ENCODE results near the gene DDX46.
"Not testable (repeated sequence)": the region's sequence is repeated elsewhere in the genome, so short reads cannot be mapped to it uniquely, and the experiment has no call there.

DNA sequence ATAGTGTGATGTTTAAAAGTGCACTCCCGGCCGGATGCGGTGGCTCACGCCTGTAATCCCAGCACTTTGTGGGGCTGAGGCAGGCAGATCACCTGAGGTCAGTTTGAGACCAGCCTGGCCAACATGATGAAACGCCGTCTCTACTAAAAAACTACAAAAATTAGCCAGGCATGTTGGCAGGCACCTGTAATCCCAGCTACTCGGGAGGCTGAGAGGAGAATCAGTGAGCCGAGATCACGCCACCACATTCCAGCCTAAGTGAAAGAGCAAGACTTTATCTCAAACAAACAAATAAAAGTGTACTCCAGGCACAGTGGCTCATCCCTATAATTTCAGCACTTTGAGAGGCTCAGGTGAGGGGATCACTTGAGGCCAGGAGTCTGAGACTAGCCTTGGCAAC is 79.8 kb downstream of the DDX46 start:
- TF ChIP-seq EP300 (IDR thresholded peaks at IDR 0.05) = not testable (repeated sequence)
- TF ChIP-seq, protein P1, sequence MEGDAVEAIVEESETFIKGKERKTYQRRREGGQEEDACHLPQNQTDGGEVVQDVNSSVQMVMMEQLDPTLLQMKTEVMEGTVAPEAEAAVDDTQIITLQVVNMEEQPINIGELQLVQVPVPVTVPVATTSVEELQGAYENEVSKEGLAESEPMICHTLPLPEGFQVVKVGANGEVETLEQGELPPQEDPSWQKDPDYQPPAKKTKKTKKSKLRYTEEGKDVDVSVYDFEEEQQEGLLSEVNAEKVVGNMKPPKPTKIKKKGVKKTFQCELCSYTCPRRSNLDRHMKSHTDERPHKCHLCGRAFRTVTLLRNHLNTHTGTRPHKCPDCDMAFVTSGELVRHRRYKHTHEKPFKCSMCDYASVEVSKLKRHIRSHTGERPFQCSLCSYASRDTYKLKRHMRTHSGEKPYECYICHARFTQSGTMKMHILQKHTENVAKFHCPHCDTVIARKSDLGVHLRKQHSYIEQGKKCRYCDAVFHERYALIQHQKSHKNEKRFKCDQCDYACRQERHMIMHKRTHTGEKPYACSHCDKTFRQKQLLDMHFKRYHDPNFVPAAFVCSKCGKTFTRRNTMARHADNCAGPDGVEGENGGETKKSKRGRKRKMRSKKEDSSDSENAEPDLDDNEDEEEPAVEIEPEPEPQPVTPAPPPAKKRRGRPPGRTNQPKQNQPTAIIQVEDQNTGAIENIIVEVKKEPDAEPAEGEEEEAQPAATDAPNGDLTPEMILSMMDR (IDR thresholded peaks at IDR 0.05) = not testable (repeated sequence)
